Skeletal muscle cell (primary cell): ENCODE data around the gene SIRT1.
"Not testable (repeated sequence)": the region's sequence is repeated elsewhere in the genome, so short reads cannot be mapped to it uniquely, and the experiment has no call there.

Experiments
- DNase-seq: peaks from one replicate; pipeline ENCODE4 v3.0.0-alpha.2; 2010; ENCODE audit warnings: low read depth
- H3K4me3 ChIP-seq: 2 replicates; pipeline ENCODE4 v1.5.1; 2011; ENCODE audit warnings: low read depth, mild to moderate bottlenecking, control low read depth, low read length, moderate library complexity

SIRT1 gene

DNA sequence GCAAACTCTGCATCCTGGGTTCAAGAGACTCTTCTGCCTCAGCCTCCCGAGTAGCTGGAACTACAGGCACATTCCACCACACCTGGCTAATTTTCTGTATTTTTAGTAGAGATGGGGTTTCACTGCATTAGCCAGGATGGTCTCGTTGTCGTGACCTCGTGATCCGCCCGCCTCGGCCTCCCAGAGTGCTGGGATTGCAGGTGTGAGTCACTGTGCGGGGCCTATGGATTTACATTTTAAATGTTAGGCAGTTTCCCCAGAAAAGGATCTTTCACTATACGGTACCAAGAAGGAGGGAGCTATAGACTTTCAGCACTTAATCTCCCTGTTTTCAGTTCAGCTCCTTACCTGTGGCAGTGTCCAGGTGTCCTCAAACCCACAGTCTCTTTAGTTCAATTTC is 50.8 kb downstream of the SIRT1 start:
- no peak overlapping the region for H3K4me3 ChIP-seq
- DNase-seq = no peak

GRCh38 chr10:67936416-67936815 is 52.0 kb downstream of the SIRT1 start:
- no peak for DNase-seq
- H3K4me3 ChIP-seq = no peak overlapping the region

- no peak for DNase-seq
- H3K4me3 ChIP-seq = no peak overlapping the region
Measured at GRCh38 chr10:67943917-67944316, 59.5 kb downstream of the SIRT1 start.

DNA sequence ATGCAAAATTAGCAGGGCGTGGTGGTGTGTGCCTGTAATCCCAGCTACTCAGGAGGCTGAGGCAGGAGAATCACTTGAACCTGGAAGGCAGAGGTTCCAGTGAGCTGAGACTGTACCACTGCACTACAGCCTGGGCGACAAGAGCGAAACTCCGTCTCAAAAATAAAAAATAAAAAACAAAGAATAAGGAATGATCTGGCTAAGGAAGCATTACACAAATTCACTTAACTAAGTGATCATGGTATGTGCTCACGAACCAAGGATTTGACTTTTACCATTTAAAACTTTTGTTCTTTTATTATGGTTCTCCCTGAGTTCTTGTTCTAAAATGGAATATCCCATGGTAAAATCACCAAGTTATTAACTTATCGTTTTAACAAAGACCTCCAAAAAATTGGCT is 71.2 kb downstream of the SIRT1 start:
- no peak overlapping the region for H3K4me3 ChIP-seq
- DNase-seq = no peak

DNA sequence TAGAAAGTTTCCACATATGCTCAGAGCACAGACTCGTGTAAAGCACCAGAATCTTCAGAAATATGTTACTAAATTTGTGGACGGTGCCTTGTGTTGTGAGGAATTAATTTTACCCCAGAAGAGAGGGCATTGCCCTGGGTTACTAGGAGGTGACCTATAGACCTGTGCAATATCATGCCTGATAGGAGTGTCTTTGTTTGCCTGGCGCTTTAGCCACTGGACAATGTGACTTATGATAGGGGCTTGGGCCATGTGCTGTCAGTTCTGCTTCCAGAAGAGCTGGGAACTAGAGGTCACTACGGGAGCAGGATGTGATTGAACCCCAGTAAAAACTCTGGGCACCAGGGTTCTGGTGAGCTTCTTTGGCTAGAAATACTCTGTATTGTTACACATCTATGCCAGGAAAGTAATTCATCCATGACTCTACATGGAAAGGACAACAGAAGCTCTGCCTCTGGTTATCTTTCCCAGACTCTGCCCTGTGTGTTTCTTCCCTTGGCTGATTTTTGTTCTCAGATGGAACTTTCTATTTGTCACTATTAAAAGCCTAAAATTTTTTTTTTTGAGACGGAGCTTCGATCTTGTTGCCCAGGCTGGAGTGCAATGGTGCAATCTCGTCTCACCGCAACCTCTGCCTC is 75.5 kb downstream of the SIRT1 start:
- no peak for DNase-seq
- no peak overlapping the region for H3K4me3 ChIP-seq

- H3K4me3 ChIP-seq = no peak overlapping the region
Measured at GRCh38 chr10:67965456-67965855, 81.0 kb downstream of the SIRT1 start.

GRCh38 chr10:67966035-67966434 is 81.6 kb downstream of the SIRT1 start:
- not testable (repeated sequence) for H3K4me3 ChIP-seq, DNase-seq

More at GRCh38 chr10:67965456-67965855, 81.0 kb downstream of the SIRT1 start:
- no peak for DNase-seq
